ENCODE data around the gene ANKMY1. TPM values are rescaled to one million over a fixed set of nuclear protein-coding genes. Genes with fewer than 3 reads are reported as not detected.
A peak's percentile ranks its signal among the peaks of the same experiment; 100 is the strongest.

Gene ANKMY1
- total RNA-seq, 1 donor from 2014 or later, result 13.0 TPM

DNA sequence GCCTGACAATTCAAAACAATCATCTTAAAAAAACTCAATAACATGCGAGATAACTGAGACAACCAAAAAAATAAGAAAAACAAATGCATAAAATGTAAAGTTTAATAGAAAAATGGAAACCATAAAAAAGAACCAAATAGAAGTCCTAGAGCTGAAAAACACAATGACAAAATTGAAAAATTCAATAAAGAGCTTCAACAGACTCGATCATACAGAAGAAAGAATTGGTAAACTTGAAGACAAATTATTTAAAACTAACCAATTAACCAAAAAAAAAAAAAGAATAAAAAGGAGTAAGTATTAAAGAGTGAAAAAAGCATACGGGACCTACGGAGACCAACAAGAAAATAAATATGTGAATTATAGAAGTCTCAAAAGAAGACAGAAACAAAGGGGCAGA, 84.6 kb downstream of the ANKMY1 start:
- Mint-ChIP-seq H3K9me3 (peaks cover 9% of the 10 kb centered on the region), H3K4me3 (peak overlapping the region; percentile 4), H3K27ac (ENCODE audit: unreplicated experiment) (no peak overlapping the region), H3K4me1 (peaks cover 19% of the 10 kb centered on the region), H3K36me3 (ENCODE audit: low read depth) (peaks cover 11% of the 10 kb centered on the region), H3K27me3 (ENCODE audit: low read depth) (no peaks in the 10 kb centered on the region)
- TF ChIP-seq, protein P1, sequence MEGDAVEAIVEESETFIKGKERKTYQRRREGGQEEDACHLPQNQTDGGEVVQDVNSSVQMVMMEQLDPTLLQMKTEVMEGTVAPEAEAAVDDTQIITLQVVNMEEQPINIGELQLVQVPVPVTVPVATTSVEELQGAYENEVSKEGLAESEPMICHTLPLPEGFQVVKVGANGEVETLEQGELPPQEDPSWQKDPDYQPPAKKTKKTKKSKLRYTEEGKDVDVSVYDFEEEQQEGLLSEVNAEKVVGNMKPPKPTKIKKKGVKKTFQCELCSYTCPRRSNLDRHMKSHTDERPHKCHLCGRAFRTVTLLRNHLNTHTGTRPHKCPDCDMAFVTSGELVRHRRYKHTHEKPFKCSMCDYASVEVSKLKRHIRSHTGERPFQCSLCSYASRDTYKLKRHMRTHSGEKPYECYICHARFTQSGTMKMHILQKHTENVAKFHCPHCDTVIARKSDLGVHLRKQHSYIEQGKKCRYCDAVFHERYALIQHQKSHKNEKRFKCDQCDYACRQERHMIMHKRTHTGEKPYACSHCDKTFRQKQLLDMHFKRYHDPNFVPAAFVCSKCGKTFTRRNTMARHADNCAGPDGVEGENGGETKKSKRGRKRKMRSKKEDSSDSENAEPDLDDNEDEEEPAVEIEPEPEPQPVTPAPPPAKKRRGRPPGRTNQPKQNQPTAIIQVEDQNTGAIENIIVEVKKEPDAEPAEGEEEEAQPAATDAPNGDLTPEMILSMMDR (conservative IDR thresholded peaks at IDR 0.05), result no peak
- DNase-seq (ENCODE audit: low read depth, low spot score), result no peak

GRCh38 chr2:240472078-240472790, 85.6 kb downstream of the ANKMY1 start:
- peaks cover 9% of the 10 kb centered on the region for H3K9me3 Mint-ChIP-seq
- no peak for DNase-seq (ENCODE audit: low read depth, low spot score)
- H3K36me3 Mint-ChIP-seq (ENCODE audit: low read depth), result peaks cover 11% of the 10 kb centered on the region
- no peaks in the 10 kb centered on the region for H3K27me3 Mint-ChIP-seq (ENCODE audit: low read depth)
- H3K27ac Mint-ChIP-seq (ENCODE audit: unreplicated experiment), result no peak overlapping the region
- H3K4me1 Mint-ChIP-seq, result peaks cover 19% of the 10 kb centered on the region
- no peak overlapping the region for H3K4me3 Mint-ChIP-seq
- TF ChIP-seq, protein P1 (conservative IDR thresholded peaks at IDR 0.05), result no peak

GRCh38 chr2:240469740-240470139, 88.0 kb downstream of the ANKMY1 start:
- peak overlapping the region; percentile 39 for H3K27ac Mint-ChIP-seq (ENCODE audit: unreplicated experiment)

GRCh38 chr2:240469239-240469636, 88.5 kb downstream of the ANKMY1 start:
- no peaks in the 10 kb centered on the region for H3K27me3 Mint-ChIP-seq (ENCODE audit: low read depth)
- peaks cover 4% of the 10 kb centered on the region for H3K9me3 Mint-ChIP-seq
- H3K4me3 Mint-ChIP-seq, result peak overlapping the region; percentile 10
- H3K27ac Mint-ChIP-seq (ENCODE audit: unreplicated experiment), result no peak overlapping the region
- H3K36me3 Mint-ChIP-seq (ENCODE audit: low read depth), result peaks cover 14% of the 10 kb centered on the region
- TF ChIP-seq, protein P1 (conservative IDR thresholded peaks at IDR 0.05), result no peak
- peaks cover 19% of the 10 kb centered on the region for H3K4me1 Mint-ChIP-seq
- peak; percentile 3 for DNase-seq (ENCODE audit: low read depth, low spot score)

More at GRCh38 chr2:240469740-240470139, 88.0 kb downstream of the ANKMY1 start:
- H3K27me3 Mint-ChIP-seq (ENCODE audit: low read depth), result no peaks in the 10 kb centered on the region
- TF ChIP-seq, protein P1 (conservative IDR thresholded peaks at IDR 0.05), result no peak
- DNase-seq (ENCODE audit: low read depth, low spot score), result no peak
- H3K9me3 Mint-ChIP-seq, result peaks cover 7% of the 10 kb centered on the region
- H3K36me3 Mint-ChIP-seq (ENCODE audit: low read depth), result peaks cover 11% of the 10 kb centered on the region
- peaks cover 19% of the 10 kb centered on the region for H3K4me1 Mint-ChIP-seq
- H3K4me3 Mint-ChIP-seq, result peak overlapping the region; percentile 10

DNA sequence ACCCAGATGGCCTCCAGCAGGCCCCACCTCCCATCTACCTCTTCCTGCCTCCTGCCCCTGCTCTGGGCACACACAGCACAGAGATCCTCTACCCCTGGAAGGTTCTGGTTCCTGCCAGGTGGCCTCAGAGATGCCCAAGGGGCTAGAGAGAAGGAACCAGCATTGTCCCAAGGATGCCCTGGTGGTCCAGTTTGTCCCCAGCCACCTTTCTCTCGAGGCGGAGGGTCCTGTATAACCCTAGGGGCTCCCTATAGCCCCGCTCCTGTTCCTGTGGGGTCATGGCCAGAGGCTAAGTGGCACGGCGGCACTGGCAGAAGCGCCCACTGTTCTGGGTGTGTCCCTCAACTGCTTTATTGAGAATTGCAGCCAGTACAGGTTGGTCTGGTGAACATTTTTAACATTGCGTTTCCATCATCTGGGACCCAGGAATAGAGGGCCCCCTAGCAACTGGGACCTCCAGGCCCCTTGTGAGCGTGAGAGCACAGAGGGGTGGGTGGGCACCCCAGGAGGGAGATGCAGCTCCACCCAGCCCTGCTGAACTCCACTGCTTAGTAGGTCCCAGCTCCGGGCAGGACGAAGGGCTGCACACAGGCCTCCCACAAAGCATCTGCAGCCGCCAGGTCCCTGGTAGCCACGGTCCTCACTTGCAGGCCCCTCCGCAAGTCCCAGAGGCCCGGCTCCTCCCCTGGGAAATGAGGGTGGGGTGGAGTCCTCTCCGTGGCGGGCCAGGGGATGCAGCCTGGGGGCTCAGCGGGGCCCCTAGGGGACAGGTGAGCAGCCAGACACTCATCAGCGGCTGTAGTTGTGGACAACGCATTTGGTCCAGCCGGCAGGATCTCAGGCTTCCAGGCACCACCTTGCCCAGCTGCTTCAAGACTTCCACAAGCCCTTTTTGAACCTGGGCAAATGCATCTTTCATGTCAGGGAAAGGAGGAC, 89.2 kb downstream of the ANKMY1 start:
- peak; percentile 1 for DNase-seq (ENCODE audit: low read depth, low spot score)
- Mint-ChIP-seq H3K4me3 (peak overlapping the region; percentile 10), H3K4me1 (peaks cover 19% of the 10 kb centered on the region), H3K27me3 (ENCODE audit: low read depth) (no peaks in the 10 kb centered on the region), H3K27ac (ENCODE audit: unreplicated experiment) (no peak overlapping the region), H3K9me3 (peaks cover under 1% of the 10 kb centered on the region), H3K36me3 (ENCODE audit: low read depth) (peaks cover 12% of the 10 kb centered on the region)
- TF ChIP-seq, protein P1 (conservative IDR thresholded peaks at IDR 0.05), result no peak

Measured in neural crest cell (in vitro differentiated cells).